IMR-90 (cell line): ENCODE data around the gene LENG9. TPM values are rescaled to one million over a fixed set of nuclear protein-coding genes. Genes with fewer than 3 reads are reported as not detected.

Experiments used
- ATAC-seq: fragments of 200-7000 bp; cut with Tn5 transposase; 2 replicates; pipeline ENCODE4 v1.9.1; 2020; ENCODE audit warnings: low read depth, mild to moderate bottlenecking, moderate library complexity
- BruUV-seq: library from RNA; stranded (reverse); fragments of 400-500 nt; replicated peaks from 2 replicates; lab custom pipeline; 2021; lab: Mats Ljungman, UMichigan
- CTCF ChIA-PET: fragments of 300-600 bp; formaldehyde crosslinking; extraction: SDS; loops from one replicate; lab custom pipeline; 2021; ENCODE audit warnings: antibody characterized with exemption; lab: Yijun Ruan, JAX
- POLR2A ChIA-PET: fragments of 300-600 bp; sonication (Branson Sonifier 250); formaldehyde crosslinking; loops from one replicate; lab custom pipeline; 2022; ENCODE audit warnings: antibody characterized with exemption; ENCODE audit not compliant: unreplicated experiment; lab: Charles Lee
- DNase-seq: peaks from one replicate; pipeline ENCODE4 v3.0.0; 2013
- H2AFZ ChIP-seq: replicated peaks from 2 replicates; pipeline ENCODE3; 2013; ENCODE audit warnings: low read length, mild to moderate bottlenecking; ENCODE audit not compliant: poor library complexity
- H2AK5ac ChIP-seq: 2 replicates; pipeline ENCODE4 v1.6.1; 2013; ENCODE audit warnings: low read depth, low read length, inconsistent platforms
- H2AK9ac ChIP-seq: replicated peaks from 2 replicates; pipeline ENCODE3; 2013; ENCODE audit warnings: mild to moderate bottlenecking, low read depth, low read length, moderate library complexity; ENCODE audit not compliant: poor library complexity
- H2BK120ac ChIP-seq: 2 replicates; pipeline ENCODE4 v1.6.1; 2013; ENCODE audit warnings: low read depth, low read length, inconsistent platforms
- H2BK15ac ChIP-seq: 3 replicates; pipeline ENCODE4 v1.6.1; 2013; ENCODE audit warnings: low read depth, low read length, inconsistent platforms
- H2BK20ac ChIP-seq: 2 replicates; pipeline ENCODE4 v1.6.1; 2013; ENCODE audit warnings: low read depth, mild to moderate bottlenecking, inconsistent platforms, low read length, moderate library complexity
- H2BK5ac ChIP-seq: 2 replicates; pipeline ENCODE4 v1.6.1; 2013; ENCODE audit warnings: mild to moderate bottlenecking, low read depth, low read length, inconsistent platforms; ENCODE audit not compliant: poor library complexity, severe bottlenecking
- H3K14ac ChIP-seq: replicated peaks from 2 replicates; pipeline ENCODE4 v1.6.1; 2013; ENCODE audit warnings: low read depth, low read length, inconsistent platforms
- H3K18ac ChIP-seq: 2 replicates; pipeline ENCODE4 v1.6.1; 2013; ENCODE audit warnings: low read depth, low read length, control low read depth
- H3K23ac ChIP-seq: 2 replicates; pipeline ENCODE4 v1.6.1; 2013; ENCODE audit warnings: low read depth, low read length, inconsistent platforms
- H3K27ac ChIP-seq: 2 replicates; pipeline ENCODE4 v1.5.1; 2013; ENCODE audit warnings: mild to moderate bottlenecking, control low read depth, low read length; ENCODE audit not compliant: insufficient read depth
- H3K27me3 ChIP-seq: 2 replicates; pipeline ENCODE4 v1.6.1; 2013; ENCODE audit warnings: low read length; ENCODE audit not compliant: control insufficient read depth, insufficient read depth
- H3K36me3 ChIP-seq: 2 replicates; pipeline ENCODE4 v1.6.1; 2013; ENCODE audit warnings: low read length, mixed read lengths; ENCODE audit not compliant: control insufficient read depth, insufficient read depth
- H3K4ac ChIP-seq: 2 replicates; pipeline ENCODE4 v1.6.1; 2013; ENCODE audit warnings: low read depth, low read length, inconsistent platforms
- H3K4me1 ChIP-seq: 2 replicates; pipeline ENCODE4 v1.6.1; 2013; ENCODE audit warnings: low read length, mixed read lengths; ENCODE audit not compliant: control insufficient read depth, insufficient read depth
- H3K4me2 ChIP-seq: 2 replicates; pipeline ENCODE4 v1.6.1; 2013; ENCODE audit warnings: low read depth, mild to moderate bottlenecking, control low read depth, low read length, moderate library complexity
- H3K4me3 ChIP-seq: 2 replicates; pipeline ENCODE4 v1.5.1; 2013; ENCODE audit warnings: low read depth, mild to moderate bottlenecking, control low read depth, low read length, moderate library complexity; ENCODE audit not compliant: insufficient read depth
- H3K56ac ChIP-seq: 2 replicates; pipeline ENCODE4 v1.6.1; 2013; ENCODE audit warnings: low read length, inconsistent platforms; ENCODE audit not compliant: insufficient read depth; ENCODE audit errors: extremely low read depth
- H3K79me1 ChIP-seq, 2 experiments: 2 replicates each; pipeline ENCODE4 v1.6.1; 2013; ENCODE audit warnings: low read length in 2 of 2, inconsistent platforms in 1 of 2, low read depth in 1 of 2
- H3K9ac ChIP-seq: 2 replicates; pipeline ENCODE4 v1.6.1; 2013; ENCODE audit warnings: low read depth, low read length, control low read depth
- H3K9me1 ChIP-seq: 2 replicates; pipeline ENCODE4 v1.6.1; 2013; ENCODE audit warnings: low read length, inconsistent platforms; ENCODE audit not compliant: insufficient read depth
- H3K9me3 ChIP-seq: 2 replicates; pipeline ENCODE4 v1.6.1; 2013; ENCODE audit warnings: low read length; ENCODE audit not compliant: control insufficient read depth, insufficient read depth
- H4K20me1 ChIP-seq: 2 replicates; pipeline ENCODE4 v1.6.1; 2013; ENCODE audit warnings: low read length, inconsistent platforms; ENCODE audit not compliant: insufficient read depth
- H4K5ac ChIP-seq: 2 replicates; pipeline ENCODE4 v1.6.1; 2013; ENCODE audit warnings: mild to moderate bottlenecking, low read depth, low read length, control low read depth
- H4K8ac ChIP-seq, 2 experiments: 2 replicates each; pipeline ENCODE4 v1.6.1; 2013; ENCODE audit warnings: low read depth in 2 of 2, low read length in 2 of 2, control low read depth in 1 of 2, inconsistent platforms in 1 of 2
- H4K91ac ChIP-seq: 2 replicates; pipeline ENCODE4 v1.6.1; 2013; ENCODE audit warnings: low read depth, low read length, inconsistent platforms; ENCODE audit not compliant: insufficient read depth
- FOS ChIP-seq: fragments of 150-350 bp; IDR thresholded peaks from 2 replicates; pipeline ENCODE4 v1.6.1; 2016; ENCODE audit warnings: low read depth, low read length
- RFX5 ChIP-seq: IDR thresholded peaks from 2 replicates; pipeline ENCODE4 v1.8.0; 2012; ENCODE audit warnings: low read depth, mild to moderate bottlenecking, low read length, moderate library complexity
- WGBS, 2 experiments: methylation state at CpG; one replicate each; pipeline versions ENCODE4 v1.1.5 to v1.1.7; 2013; ENCODE audit warnings: missing lambda C conversion rate in 2 of 2; ENCODE audit not compliant: insufficient read length in 1 of 2; ENCODE audit errors: extremely low coverage in 2 of 2; 5-methylcytosine and 5-hydroxymethylcytosine counted together
- dilution Hi-C: fragments of 300-500 bp; cut with HindIII; formaldehyde crosslinking; loops from one replicate; pipeline ENCODE4 v1.14.3; 2018; ENCODE audit warnings: low sequenced_read_pairs; ENCODE audit not compliant: unreplicated experiment
- in situ Hi-C: fragments of 300-500 bp; cut with MboI; formaldehyde crosslinking; loops from 3 replicates; pipeline ENCODE4 v1.14.3; 2019; ENCODE audit warnings: low sequenced_read_pairs, inconsistent platforms, mixed read lengths
- intact Hi-C: fragments of 100-400 bp; cut with micrococcal nuclease; formaldehyde crosslinking; loops from 2 replicates; pipeline ENCODE4 v1.10.0; 2022
- polyA plus RNA-seq, 3 experiments: library from polyadenylated mRNA; depleted of rRNA; stranded (reverse); fragments of >200 nt; gene quantifications; 2 replicates each; pipeline ENCODE4 v1.2.3, GENCODE V29; 2012; ENCODE audit warnings: low replicate concordance in 1 of 3
- total RNA-seq: library from RNA; depleted of rRNA; stranded (reverse); fragments of >200 nt; gene quantifications from 2 replicates; pipeline ENCODE4 v1.2.3, GENCODE V29; 2012

LENG9 gene
- total and polyA plus RNA-seq, 2 of the 4 experiments (the other 2 are of a cell fraction): 0.94 to 1.1 TPM

- ChIA-PET POLR2A (no interaction called here), CTCF (no interaction called here)
- no peak overlapping the region for H2AK9ac ChIP-seq
- H3K79me1 ChIP-seq: no peaks in the 10 kb centered on the region
- ATAC-seq (no peak), DNase-seq (no peak)
- intact Hi-C loops (no loop called here), in situ Hi-C loops (no loop called here), dilution Hi-C loops (no loop called here)
- no peak overlapping the region for H2BK20ac ChIP-seq
- WGBS, 2 experiments: no CpG with 5 or more reads among the region's 17 CpGs
- H3K9me3 ChIP-seq: no peaks in the 10 kb centered on the region
- no peak overlapping the region for H3K14ac ChIP-seq
- no peak overlapping the region for H2AFZ ChIP-seq
- no peaks in the 10 kb centered on the region; the same call in 1 of the 2 replicates for H4K20me1 ChIP-seq
- H3K4me1 ChIP-seq: 0 out of 2 replicates have a peak, but pooled peaks cover 2% of the 10 kb centered on the region
- H2BK5ac ChIP-seq: no peak overlapping the region
- no peak overlapping the region for H3K4me3 ChIP-seq
- H3K18ac ChIP-seq: no peak overlapping the region
- no peaks in the 10 kb centered on the region for H3K36me3 ChIP-seq
- H4K5ac ChIP-seq: no peak overlapping the region
- H3K9ac ChIP-seq: no peak overlapping the region
- H3K23ac ChIP-seq: no peak overlapping the region
- no peak overlapping the region for H4K91ac ChIP-seq
- H2BK15ac ChIP-seq: no peak overlapping the region
- no peak overlapping the region for H4K8ac ChIP-seq
- TF ChIP-seq FOS: no peak
- no peak for TF ChIP-seq RFX5
- H3K27ac ChIP-seq: no peak overlapping the region
- no TSS peak for BruUV-seq
- H3K4me2 ChIP-seq: no peak overlapping the region
- H2AK5ac ChIP-seq: no peak overlapping the region
- H2BK120ac ChIP-seq: no peak overlapping the region
- no peaks in the 10 kb centered on the region for H3K9me1 ChIP-seq
- peaks cover 15% of the 10 kb centered on the region; the same call in 1 of the 2 replicates for H3K27me3 ChIP-seq
- H3K4ac ChIP-seq: no peak overlapping the region
- H3K56ac ChIP-seq: no peak overlapping the region
Measured at GRCh38 chr19:54426291-54426931, 37.2 kb downstream of the LENG9 start.
